HepG2 (cell line): ENCODE data around the gene CCNG1. TPM values are rescaled to one million over a fixed set of nuclear protein-coding genes. Genes with fewer than 3 reads are reported as not detected.

Experiments
- ATAD3A ChIP-seq: sonication (generic); formaldehyde crosslinking; IDR thresholded peaks from 2 replicates; pipeline ENCODE4 v1.4.0; 2020; ENCODE audit warnings: missing genetic modification reagents
- BCLAF1 ChIP-seq: fragments of 450-650 bp; IDR thresholded peaks from 2 replicates; pipeline ENCODE4 v1.6.1; 2017; ENCODE audit warnings: mild to moderate bottlenecking
- BHLHE40 ChIP-seq: IDR thresholded peaks from 2 replicates; pipeline ENCODE4 v1.6.1; 2011; ENCODE audit warnings: low read length, improper control_type of control experiment
- HMGXB4 ChIP-seq, 2 experiments: sonication (generic) in 1 of 2; formaldehyde crosslinking in 1 of 2; IDR thresholded peaks; 2 replicates each; pipeline versions ENCODE4 v1.4.0 to v1.6.1; 2018 to 2020; ENCODE audit warnings: missing genetic modification reagents in 2 of 2, borderline replicate concordance in 1 of 2, low read depth in 1 of 2, mild to moderate bottlenecking in 1 of 2, missing biosample characterization in 1 of 2
- NONO ChIP-seq, 2 experiments: fragments of 450-650 bp in 1 of 2; sonication (generic) in 1 of 2; formaldehyde crosslinking in 1 of 2; IDR thresholded peaks in 1 of 2; conservative IDR thresholded peaks in 1 of 2; 2 replicates each; pipeline versions ENCODE4 v1.6.1 to v1.8.0; 2017 to 2022; ENCODE audit warnings: mild to moderate bottlenecking in 1 of 2, missing genetic modification reagents in 1 of 2, moderate library complexity in 1 of 2
- PAF1 ChIP-seq: IDR thresholded peaks from 2 replicates; pipeline ENCODE4 v1.6.1; 2016; ENCODE audit warnings: missing genetic modification reagents, missing compliant biosample characterization
- SKI ChIP-seq: fragments of 450-650 bp; IDR thresholded peaks from one replicate; pipeline ENCODE4 v1.6.1; 2018; ENCODE audit warnings: mild to moderate bottlenecking; ENCODE audit not compliant: partially characterized antibody
- SKIL ChIP-seq: sonication (generic); formaldehyde crosslinking; IDR thresholded peaks from 2 replicates; pipeline ENCODE4 v1.8.0; 2022; ENCODE audit warnings: missing genetic modification reagents, mild to moderate bottlenecking, moderate library complexity, borderline replicate concordance
- SRSF9 ChIP-seq: fragments of 200-400 bp; formaldehyde crosslinking; IDR thresholded peaks from 2 replicates; pipeline ENCODE4 v1.6.1; 2018; ENCODE audit warnings: borderline replicate concordance, mild to moderate bottlenecking, low read depth, low read length; ENCODE audit not compliant: insufficient read depth, poor library complexity, severe bottlenecking
- XRCC5 ChIP-seq: fragments of 200-400 bp; formaldehyde crosslinking; optimal IDR thresholded peaks from 2 replicates; pipeline ENCODE3; 2017; ENCODE audit warnings: mild to moderate bottlenecking, low read length
- ZBTB46 ChIP-seq: sonication (generic); formaldehyde crosslinking; IDR thresholded peaks from 2 replicates; pipeline ENCODE4 v1.4.0; 2020; ENCODE audit warnings: mild to moderate bottlenecking, missing genetic modification reagents, borderline replicate concordance
- ZNF274 ChIP-seq: sonication (generic); formaldehyde crosslinking; IDR thresholded peaks from 2 replicates; pipeline ENCODE4 v1.5.1; 2020; ENCODE audit warnings: mild to moderate bottlenecking, missing genetic modification reagents
- polyA plus RNA-seq, 8 experiments: library from polyadenylated mRNA; depleted of rRNA in 3 of 8; stranded (reverse) in 7 of 8; unstranded in 1 of 8; fragments of >200 nt; fragmentation: Illumina TruSeq in 4 of 8; extraction: Trizol in 4 of 8; gene quantifications; 2 replicates each; pipeline versions ENCODE4 v1.2.1 to v1.2.3, GENCODE V29; 2011 to 2016; ENCODE audit warnings: low read depth in 4 of 8, missing spikeins in 1 of 8, mixed read lengths in 1 of 8; ENCODE audit not compliant: insufficient read depth in 1 of 8
- total RNA-seq, 5 experiments: library from RNA; depleted of rRNA; stranded (reverse); fragments of >200 nt; fragmentation: Illumina TruSeq; extraction: Trizol; gene quantifications; 2 replicates each; pipeline ENCODE4 v1.2.3, GENCODE V29; 2016; ENCODE audit warnings: low read depth in 1 of 5
- TF ChIP-seq, protein P1 (sequence below): sonication (generic); formaldehyde crosslinking; IDR thresholded peaks from 2 replicates; pipeline ENCODE4 v1.4.0; 2020; ENCODE audit warnings: missing genetic modification reagents

CCNG1 gene
- total and polyA plus RNA-seq, 2 of the 13 experiments (the other 11 are each of a cell fraction or from before 2014, with no cell fraction given), result 181 to 353 TPM

- TF ChIP-seq, protein P1, sequence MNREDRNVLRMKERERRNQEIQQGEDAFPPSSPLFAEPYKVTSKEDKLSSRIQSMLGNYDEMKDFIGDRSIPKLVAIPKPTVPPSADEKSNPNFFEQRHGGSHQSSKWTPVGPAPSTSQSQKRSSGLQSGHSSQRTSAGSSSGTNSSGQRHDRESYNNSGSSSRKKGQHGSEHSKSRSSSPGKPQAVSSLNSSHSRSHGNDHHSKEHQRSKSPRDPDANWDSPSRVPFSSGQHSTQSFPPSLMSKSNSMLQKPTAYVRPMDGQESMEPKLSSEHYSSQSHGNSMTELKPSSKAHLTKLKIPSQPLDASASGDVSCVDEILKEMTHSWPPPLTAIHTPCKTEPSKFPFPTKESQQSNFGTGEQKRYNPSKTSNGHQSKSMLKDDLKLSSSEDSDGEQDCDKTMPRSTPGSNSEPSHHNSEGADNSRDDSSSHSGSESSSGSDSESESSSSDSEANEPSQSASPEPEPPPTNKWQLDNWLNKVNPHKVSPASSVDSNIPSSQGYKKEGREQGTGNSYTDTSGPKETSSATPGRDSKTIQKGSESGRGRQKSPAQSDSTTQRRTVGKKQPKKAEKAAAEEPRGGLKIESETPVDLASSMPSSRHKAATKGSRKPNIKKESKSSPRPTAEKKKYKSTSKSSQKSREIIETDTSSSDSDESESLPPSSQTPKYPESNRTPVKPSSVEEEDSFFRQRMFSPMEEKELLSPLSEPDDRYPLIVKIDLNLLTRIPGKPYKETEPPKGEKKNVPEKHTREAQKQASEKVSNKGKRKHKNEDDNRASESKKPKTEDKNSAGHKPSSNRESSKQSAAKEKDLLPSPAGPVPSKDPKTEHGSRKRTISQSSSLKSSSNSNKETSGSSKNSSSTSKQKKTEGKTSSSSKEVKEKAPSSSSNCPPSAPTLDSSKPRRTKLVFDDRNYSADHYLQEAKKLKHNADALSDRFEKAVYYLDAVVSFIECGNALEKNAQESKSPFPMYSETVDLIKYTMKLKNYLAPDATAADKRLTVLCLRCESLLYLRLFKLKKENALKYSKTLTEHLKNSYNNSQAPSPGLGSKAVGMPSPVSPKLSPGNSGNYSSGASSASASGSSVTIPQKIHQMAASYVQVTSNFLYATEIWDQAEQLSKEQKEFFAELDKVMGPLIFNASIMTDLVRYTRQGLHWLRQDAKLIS (CRISPR knock-in tag), result peak; percentile 86; the same call in 1 of the 2 replicates
- TF ChIP-seq BHLHE40, result no peak; the same call in 1 of the 2 replicates
- no peak for TF ChIP-seq PAF1 (CRISPR knock-in tag)
- TF ChIP-seq BCLAF1, result no peak
- no peak for TF ChIP-seq NONO (IDR thresholded peaks at IDR 0.05)
- TF ChIP-seq NONO (CRISPR knock-in tag; conservative IDR thresholded peaks at IDR 0.05), result peak; percentile 61; the same call in 1 of the 2 replicates
- no peak for TF ChIP-seq SKI
- no peak for TF ChIP-seq SKIL (CRISPR knock-in tag)
- peak; percentile 57 to 87; a peak in 3 of 4 replicates for TF ChIP-seq HMGXB4 (CRISPR knock-in tag; IDR thresholded peaks at IDR 0.05; ENCODE audit: borderline replicate concordance in 1 of 2, low read depth in 1 of 2)
- TF ChIP-seq ZBTB46 (CRISPR knock-in tag), result no peak
- no peak for TF ChIP-seq SRSF9
- peak; percentile 62; the same call in 1 of the 2 replicates for TF ChIP-seq ZNF274 (CRISPR knock-in tag)
- TF ChIP-seq ATAD3A (CRISPR knock-in tag), result no peak
- no peak for TF ChIP-seq XRCC5
Observed at GRCh38 chr5:163437309-163438182, at the start of gene CCNG1 (continued).
